Coronary artery (tissue), 2 donors: ENCODE results near the gene FAM53C.

Experiments used
- DNase-seq: peaks from one replicate; pipeline ENCODE4 v3.0.0-alpha.2; 2017; ENCODE audit warnings: low spot score
- H3K27ac ChIP-seq, 2 donors: fragments of 200-600 bp; sonication (generic); one replicate each; pipeline ENCODE4 v1.5.1; 2016 to 2019
- H3K4me3 ChIP-seq: fragments of 200-600 bp; sonication (generic); 2 replicates; pipeline ENCODE4 v1.5.1; 2016; ENCODE audit warnings: mild to moderate bottlenecking, moderate library complexity
- TF ChIP-seq, protein P1 (sequence below): fragments of 200-600 bp; sonication (generic); IDR thresholded peaks from one replicate; pipeline ENCODE4 v1.5.1; 2019; ENCODE audit warnings: antibody characterized with exemption

The FAM53C gene

DNA sequence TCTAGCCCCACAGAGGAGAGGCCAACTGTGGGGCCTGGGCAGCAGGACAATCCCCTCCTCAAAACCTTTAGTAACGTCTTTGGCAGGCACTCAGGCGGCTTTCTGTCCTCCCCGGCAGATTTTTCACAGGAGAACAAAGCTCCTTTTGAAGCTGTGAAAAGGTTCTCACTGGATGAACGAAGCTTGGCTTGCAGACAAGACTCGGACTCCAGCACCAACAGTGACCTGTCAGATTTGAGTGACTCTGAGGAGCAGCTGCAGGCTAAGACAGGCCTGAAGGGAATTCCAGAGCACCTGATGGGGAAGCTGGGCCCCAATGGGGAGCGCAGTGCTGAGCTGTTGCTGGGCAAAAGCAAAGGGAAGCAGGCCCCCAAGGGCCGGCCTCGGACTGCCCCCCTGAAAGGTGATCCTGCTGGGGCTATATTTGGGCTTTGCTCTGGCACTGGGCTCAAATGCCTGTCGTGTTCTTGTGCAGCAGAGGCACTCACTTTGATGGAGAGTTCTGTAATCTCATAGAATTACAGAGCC, 53.9 kb downstream of the FAM53C start:
- H3K4me3 ChIP-seq: no peak overlapping the region
- no peak for DNase-seq
- TF ChIP-seq, protein P1, sequence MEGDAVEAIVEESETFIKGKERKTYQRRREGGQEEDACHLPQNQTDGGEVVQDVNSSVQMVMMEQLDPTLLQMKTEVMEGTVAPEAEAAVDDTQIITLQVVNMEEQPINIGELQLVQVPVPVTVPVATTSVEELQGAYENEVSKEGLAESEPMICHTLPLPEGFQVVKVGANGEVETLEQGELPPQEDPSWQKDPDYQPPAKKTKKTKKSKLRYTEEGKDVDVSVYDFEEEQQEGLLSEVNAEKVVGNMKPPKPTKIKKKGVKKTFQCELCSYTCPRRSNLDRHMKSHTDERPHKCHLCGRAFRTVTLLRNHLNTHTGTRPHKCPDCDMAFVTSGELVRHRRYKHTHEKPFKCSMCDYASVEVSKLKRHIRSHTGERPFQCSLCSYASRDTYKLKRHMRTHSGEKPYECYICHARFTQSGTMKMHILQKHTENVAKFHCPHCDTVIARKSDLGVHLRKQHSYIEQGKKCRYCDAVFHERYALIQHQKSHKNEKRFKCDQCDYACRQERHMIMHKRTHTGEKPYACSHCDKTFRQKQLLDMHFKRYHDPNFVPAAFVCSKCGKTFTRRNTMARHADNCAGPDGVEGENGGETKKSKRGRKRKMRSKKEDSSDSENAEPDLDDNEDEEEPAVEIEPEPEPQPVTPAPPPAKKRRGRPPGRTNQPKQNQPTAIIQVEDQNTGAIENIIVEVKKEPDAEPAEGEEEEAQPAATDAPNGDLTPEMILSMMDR: no peak
- H3K27ac ChIP-seq: no peak overlapping the region
